Activated CD4-positive, CD25-positive, alpha-beta regulatory T cell treated with anti-CD3 and anti-CD28 coated beads, Interleukin-2, amount 50 U/mL, for 16 hours (primary cell): ENCODE data around the gene RIMS1.

Experiments used
- DNase-seq: peaks from one replicate; pipeline ENCODE4 v3.0.0-alpha.2; 2020; ENCODE audit warnings: low read depth, low spot score

The RIMS1 gene

DNA sequence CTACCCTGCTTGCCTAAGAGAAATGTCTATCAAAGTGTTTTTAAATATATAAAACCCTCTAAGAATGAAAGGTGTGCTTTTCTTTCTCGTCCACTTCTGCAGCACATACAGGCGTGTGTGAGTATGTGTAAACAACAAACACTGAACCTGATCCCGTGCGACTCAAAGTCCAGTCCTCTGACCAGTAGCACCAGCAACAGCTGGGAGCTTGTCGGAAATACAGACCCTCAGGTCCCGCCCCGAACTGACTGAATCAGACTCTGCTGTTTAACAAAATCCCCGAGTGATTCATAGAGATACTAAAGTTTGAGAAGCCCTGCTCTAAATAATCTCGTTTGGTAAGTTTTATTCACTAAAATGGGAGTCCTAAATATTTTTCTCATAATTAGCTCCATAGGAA, 527.5 kb downstream of the RIMS1 start:
- no peak for DNase-seq

DNA sequence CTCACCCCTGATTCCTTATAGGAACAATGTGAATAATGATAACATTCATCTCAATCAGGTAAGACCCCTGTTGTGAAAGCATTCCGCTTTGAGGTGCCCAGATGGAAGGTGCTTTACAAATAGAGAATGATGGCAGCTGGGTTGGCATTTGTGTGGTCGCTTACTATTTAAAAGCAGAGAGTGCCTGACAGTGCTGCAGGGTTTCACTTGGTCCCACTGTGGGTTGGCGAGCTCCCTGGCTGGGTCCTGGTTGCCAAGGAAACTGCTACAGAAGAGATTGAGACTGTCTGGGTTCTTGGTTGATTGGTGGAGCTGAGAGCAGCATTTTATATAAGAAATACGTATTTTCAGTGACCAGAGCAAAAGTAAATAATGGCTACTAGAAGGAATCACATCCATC, 528.3 kb downstream of the RIMS1 start:
- DNase-seq = no peak

DNA sequence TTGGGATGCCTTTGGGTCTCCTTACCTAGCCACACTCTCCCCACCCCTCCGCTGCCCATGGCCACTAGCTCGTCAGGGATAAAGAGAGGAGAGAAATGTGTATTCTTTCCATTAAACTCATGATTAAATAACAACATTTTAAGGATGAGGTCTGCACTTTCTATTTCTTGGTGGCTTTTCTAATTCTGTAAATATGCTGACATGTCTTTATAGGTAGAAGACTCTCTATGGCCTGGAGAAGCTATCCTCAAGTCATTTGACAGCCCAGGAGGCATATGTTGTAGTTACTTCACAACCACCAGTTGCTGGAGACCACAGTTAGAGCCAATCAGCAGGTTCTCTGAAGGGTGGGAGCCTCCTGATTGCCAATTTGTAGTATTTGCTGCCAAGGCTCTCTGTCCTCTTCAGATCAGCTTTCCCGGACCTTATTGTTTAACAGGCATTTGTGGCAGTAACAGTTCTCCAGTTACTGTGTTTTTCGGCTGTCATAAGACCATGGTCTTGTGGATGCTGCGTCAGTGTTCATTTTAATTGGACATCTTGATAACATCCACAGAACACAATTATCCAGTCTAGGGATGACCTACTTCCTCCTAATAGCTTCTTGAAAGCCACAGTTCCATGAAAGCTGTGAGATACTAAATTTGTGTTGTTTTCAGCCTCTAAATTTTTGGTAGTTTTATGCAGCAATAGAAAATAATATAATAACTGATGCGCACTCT, 530.6 kb downstream of the RIMS1 start:
- DNase-seq = no peak

DNA sequence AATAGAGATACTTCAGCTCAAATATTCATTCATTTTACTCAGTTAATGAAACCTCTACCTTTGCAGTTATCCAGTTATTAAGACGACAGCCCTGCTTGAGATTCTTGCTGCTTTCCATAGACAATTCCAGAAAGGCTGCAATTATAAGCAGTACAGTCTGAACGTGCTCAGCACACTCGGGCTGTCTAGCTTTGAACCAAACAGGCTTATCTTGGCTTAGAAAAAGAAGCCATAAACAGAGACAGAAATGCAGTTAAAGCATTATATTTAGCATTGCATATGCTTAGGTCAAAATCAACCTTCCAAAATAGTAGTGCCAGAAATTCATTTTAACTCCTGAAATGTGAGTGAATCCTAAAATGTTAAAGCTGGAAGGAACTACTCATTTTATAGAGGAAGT, 531.4 kb downstream of the RIMS1 start:
- DNase-seq = no peak

DNA sequence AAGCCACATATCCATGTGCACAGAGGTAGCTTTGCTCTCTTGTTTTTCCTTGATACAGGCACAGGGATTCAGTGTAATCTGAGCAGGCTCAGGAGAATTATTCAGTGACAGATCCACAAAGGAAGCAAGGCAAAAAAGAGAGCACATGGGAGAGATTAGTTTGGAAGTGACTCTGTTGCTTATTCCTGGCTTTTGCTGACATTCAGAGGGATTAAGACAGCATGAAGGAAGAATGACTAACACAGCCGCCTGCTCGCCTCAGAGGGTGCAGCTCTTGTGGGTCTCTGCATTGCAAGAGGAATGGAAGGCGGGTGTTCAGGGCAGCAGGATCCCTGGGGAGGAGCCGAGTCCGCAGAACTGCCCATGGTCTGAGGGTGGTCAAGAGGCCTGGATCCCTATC, 532.1 kb downstream of the RIMS1 start:
- DNase-seq = no peak

- DNase-seq = no peak
These were observed 533.6 kb downstream of the RIMS1 start for GRCh38 chr6:72419966-72420365.

- DNase-seq = no peak
These were observed 534.1 kb downstream of the RIMS1 start for GRCh38 chr6:72420409-72420808.

- DNase-seq = no peak
These were observed 535.0 kb downstream of the RIMS1 start for GRCh38 chr6:72421387-72421786.

- DNase-seq = no peak
These were observed 535.8 kb downstream of the RIMS1 start for GRCh38 chr6:72422171-72422570.

GRCh38 chr6:72424476-72424875, 538.1 kb downstream of the RIMS1 start:
- DNase-seq = no peak

- no peak for DNase-seq
These were observed 538.8 kb downstream of the RIMS1 start for GRCh38 chr6:72425003-72425681.

DNA sequence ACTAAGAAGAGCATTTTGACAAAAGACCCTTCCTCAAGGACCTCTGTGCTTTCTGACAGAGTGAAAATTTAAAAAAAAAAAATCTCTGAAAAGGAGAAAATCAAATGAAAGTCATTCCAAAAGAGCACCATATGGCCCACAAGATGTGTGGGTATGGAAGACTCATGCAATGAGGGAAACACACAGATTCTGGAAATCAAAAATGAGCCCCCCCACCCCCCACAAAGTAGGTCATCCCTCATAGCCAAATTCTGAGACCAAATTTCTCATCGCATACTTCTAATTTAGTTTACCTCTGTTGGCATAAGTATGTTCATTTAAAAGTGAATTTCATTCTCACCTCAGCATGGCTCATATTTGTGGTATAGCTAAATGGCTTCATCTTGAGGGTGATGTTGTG, 554.3 kb downstream of the RIMS1 start:
- no peak for DNase-seq

DNA sequence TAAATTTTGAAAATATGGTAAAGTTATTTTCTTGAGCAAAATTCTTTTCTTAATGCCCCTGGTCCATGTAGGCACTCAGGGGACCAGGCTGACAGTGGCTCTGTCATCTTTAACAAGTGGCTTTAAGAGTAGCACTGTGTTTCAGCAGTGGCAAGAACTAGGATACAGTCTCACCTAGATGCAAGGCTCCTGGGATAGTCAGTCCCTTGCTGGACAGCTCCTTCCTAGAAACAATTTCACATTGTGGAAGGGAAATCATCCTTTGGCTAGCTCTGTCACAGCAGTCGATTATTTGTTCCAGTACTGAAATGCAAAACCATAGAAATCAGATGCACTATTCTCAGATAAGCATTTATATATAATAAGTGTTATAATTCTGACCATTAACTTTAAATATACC, 560.1 kb downstream of the RIMS1 start:
- DNase-seq = no peak
